PFSK-1 (cell line): ENCODE measurements around the gene ANAPC7.

Experiments used
- FOXP2 ChIP-seq: optimal IDR thresholded peaks from 2 replicates; pipeline ENCODE3; 2011; ENCODE audit warnings: borderline replicate concordance, control low read depth, inconsistent platforms; ENCODE audit not compliant: insufficient read depth; ENCODE audit errors: extremely low read length, extremely low read depth
- POLR2AphosphoS5 ChIP-seq: IDR thresholded peaks from 2 replicates; pipeline ENCODE4 v1.6.1; 2012; ENCODE audit warnings: low read depth, mild to moderate bottlenecking, control low read depth, low read length, moderate library complexity
- SIN3A ChIP-seq: IDR thresholded peaks from 2 replicates; pipeline ENCODE4 v1.6.1; 2012; ENCODE audit warnings: mild to moderate bottlenecking, low read length, moderate library complexity, borderline replicate concordance; ENCODE audit not compliant: insufficient read depth
- TAF1 ChIP-seq: IDR thresholded peaks from 2 replicates; pipeline ENCODE4 v1.6.1; 2012; ENCODE audit warnings: low read length, control low read depth, borderline replicate concordance; ENCODE audit not compliant: insufficient read depth
- TF ChIP-seq, protein P1 (sequence below), 2 experiments: IDR thresholded peaks; 2 replicates each; pipeline versions ENCODE4 v1.6.1 to v1.8.0; 2011 to 2012; ENCODE audit warnings: low read depth in 2 of 2, low read length in 2 of 2, control low read depth in 1 of 2, inconsistent platforms in 1 of 2, mild to moderate bottlenecking in 1 of 2, moderate library complexity in 1 of 2; ENCODE audit not compliant: insufficient read depth in 1 of 2

DNA sequence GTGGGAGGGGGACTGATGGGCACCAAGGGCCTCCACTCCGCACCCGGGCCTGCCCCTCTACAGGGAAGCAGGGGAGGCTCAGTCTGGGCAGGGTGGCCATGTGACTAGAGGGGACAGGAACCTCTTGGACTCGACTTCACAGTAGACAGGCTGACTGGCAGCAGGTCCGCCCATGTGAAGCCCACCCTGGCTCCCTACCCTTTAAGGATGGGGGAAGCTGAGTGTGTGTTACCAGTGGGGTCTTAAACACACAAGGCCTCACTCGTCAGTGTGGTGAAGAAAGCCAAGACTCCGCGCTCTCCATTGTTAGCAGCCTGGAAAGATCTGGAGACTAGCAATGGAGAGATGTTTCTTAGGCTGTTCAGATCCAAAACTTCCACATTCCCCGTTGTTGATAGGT lies 52.4 kb downstream of the ANAPC7 start:
- TF ChIP-seq, protein P1, sequence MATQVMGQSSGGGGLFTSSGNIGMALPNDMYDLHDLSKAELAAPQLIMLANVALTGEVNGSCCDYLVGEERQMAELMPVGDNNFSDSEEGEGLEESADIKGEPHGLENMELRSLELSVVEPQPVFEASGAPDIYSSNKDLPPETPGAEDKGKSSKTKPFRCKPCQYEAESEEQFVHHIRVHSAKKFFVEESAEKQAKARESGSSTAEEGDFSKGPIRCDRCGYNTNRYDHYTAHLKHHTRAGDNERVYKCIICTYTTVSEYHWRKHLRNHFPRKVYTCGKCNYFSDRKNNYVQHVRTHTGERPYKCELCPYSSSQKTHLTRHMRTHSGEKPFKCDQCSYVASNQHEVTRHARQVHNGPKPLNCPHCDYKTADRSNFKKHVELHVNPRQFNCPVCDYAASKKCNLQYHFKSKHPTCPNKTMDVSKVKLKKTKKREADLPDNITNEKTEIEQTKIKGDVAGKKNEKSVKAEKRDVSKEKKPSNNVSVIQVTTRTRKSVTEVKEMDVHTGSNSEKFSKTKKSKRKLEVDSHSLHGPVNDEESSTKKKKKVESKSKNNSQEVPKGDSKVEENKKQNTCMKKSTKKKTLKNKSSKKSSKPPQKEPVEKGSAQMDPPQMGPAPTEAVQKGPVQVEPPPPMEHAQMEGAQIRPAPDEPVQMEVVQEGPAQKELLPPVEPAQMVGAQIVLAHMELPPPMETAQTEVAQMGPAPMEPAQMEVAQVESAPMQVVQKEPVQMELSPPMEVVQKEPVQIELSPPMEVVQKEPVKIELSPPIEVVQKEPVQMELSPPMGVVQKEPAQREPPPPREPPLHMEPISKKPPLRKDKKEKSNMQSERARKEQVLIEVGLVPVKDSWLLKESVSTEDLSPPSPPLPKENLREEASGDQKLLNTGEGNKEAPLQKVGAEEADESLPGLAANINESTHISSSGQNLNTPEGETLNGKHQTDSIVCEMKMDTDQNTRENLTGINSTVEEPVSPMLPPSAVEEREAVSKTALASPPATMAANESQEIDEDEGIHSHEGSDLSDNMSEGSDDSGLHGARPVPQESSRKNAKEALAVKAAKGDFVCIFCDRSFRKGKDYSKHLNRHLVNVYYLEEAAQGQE (IDR thresholded peaks at IDR 0.05; ENCODE audit: insufficient read depth in 1 of 2, low read depth in 2 of 2, low read length in 2 of 2): no peak
- TF ChIP-seq POLR2AphosphoS5 (no peak), SIN3A (no peak), TAF1 (no peak), FOXP2 (no peak)
